Subcutaneous adipose tissue (tissue), 4 donors: ENCODE results near the gene CCDC85B. TPM values are rescaled to one million over a fixed set of nuclear protein-coding genes. Genes with fewer than 3 reads are reported as not detected.

ENCODE experiments used
- CTCF ChIP-seq: fragments of 450-650 bp; IDR thresholded peaks from one replicate; pipeline ENCODE4 v1.5.1; 2016; ENCODE audit warnings: low read depth, mild to moderate bottlenecking, control low read depth, antibody characterized with exemption, moderate library complexity
- total RNA-seq, 4 donors: library from RNA; depleted of rRNA; stranded (reverse); fragments of >200 nt; gene quantifications; one replicate each; pipeline ENCODE4 v1.1.0, GENCODE V29; 2016

The CCDC85B gene
- total RNA-seq, 4 donors from 2014 or later: 15.7 to 59.9 (median 29.3) TPM

DNA sequence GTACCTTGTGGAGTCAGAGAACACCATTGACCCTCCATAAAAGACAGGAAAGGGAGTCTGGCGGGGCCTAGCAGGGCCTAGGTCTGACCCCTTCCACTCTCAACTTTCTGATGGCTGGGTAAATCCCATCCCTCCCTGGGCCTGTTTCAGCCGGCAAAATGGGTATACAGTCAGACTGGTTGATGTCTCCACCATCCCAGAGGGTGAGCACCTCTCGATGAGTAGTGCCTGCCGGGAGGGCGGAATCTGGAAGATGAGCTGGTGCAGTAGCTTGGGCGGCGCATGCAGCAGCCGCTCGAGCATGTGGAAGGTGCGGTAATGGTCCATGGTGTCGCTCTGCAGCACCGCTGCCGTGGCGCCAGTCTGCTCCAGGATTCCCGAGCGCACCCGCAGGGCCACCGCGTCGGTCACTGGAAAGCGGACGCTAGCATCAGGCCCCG, 2.7 kb upstream of the CCDC85B start:
- no peak for TF ChIP-seq CTCF

DNA sequence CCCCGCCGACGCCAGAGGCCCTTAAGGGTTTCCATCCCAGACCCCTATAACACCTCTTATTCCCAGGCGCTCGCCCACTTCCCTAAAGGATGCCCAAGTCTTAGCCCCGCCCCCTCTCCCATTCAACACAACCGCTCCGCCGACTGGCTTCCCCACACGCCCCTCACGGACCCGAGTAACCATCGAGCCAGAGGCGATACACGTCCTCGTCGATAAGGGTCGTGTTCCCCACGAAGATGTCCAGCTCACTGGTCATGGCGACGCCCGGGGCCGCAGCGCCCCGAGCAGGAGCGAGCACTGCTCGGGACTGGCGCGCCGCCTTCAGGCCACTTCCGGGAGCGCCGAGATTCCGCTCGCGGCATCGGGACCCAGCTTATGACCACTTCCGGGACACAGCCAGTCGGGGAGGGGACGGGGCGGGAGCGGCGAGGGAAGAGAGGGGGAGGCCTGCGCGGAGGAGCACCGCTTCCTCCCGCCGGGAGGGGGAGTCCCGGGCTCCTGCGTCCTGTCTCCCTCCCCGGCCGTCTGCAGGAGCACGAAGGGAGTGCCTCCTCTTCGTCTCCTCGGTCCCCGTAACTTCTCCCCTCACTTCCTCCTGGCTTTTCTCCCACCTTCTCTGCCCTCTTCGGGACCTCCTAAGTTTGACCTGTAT, 2.2 kb upstream of the CCDC85B start, which contains the start of gene FIBP:
FIBP (minus strand) TSS at position 309 of the 652 bp plus-strand sequence; CDS start at position 256, 53 bp downstream.
- TF ChIP-seq CTCF: no peak

DNA sequence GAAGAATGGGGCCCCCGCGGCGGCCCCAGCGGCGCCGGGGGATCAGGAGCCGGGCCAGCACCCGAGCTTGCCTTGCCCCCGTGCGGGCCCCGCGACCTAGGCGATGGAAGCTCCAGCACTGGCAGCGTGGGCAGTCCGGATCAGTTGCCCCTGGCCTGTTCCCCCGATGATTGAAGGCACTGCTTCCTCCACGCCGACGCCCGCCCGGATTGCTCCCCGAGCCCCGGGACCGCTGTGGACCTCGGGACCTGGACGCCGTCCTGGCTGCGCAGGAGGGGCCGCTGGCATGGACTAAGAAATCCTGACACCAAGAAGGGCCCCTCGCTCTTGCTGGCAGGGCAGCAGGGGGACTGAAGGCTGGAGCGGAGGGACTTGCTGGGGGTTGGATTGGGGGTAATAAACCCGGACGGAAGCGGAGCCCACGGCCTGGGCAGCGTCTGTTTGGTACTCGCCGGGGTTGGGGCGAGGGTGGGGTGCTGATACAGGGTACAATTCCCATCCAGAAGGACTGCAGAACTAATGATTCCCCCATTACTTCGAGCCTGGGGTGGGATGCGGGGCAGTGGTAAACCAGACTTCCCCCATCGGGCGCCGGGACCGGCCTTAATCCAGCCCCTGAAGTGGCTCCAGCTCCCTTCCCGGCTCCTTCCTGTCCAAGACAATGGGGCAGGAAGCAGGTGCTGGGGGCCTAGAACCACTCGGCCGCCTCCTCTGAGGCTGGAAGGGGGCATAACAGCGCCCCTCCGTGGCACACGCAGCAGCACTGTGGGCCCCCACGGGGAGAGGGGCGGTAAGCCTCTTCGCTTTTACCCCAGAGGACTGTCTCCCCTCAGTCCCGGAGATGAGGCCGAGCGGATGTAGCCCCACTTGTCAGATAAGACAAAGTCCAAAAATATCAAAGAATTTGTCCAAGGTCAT, 1.0 kb downstream of the CCDC85B start:
- no peak for TF ChIP-seq CTCF

DNA sequence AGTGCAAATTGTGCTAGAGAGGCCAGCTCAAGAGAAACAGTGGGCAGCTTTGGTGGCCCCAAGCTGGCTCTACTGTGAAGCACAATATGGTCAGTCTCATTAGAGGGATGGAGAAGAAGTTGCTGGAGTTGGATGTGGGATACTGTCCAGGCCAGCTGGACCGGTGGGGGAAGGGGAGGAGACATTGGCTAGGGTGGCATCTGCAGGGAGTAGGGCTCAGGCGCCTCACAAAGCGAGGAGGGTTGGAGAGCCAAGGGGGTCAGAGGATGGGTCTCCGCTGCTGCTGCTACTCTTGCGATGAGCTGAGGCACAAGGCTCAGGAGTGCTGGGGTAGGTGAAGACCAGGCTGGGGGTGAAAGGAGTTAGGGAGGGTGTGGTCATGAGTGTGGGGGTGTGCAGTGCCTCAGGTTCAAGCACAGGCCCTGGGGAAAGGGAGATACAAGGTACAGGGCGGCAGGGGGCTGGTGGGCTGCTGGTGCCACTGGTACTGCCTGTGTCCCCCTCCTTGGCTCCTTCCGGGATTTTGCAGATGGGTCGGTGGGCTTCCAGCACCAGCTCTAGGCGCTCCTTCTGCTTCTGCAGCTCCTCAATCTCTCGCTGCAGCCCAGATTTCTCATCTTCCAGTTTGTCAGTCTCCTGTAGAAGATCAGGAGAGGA, 2.3 kb downstream of the CCDC85B start:
- TF ChIP-seq CTCF: no peak

GRCh38 chr11:65894034-65894591, 3.6 kb downstream of the CCDC85B start:
- TF ChIP-seq CTCF: no peak

- TF ChIP-seq CTCF: no peak
Measured at GRCh38 chr11:65895482-65895981, 5.1 kb downstream of the CCDC85B start.
